H1 (cell line): Measurements from ENCODE around the gene CLEC16A. TPM values are rescaled to one million over a fixed set of nuclear protein-coding genes. Genes with fewer than 3 reads are reported as not detected.

Experiments
- CHD2 ChIP-seq: IDR thresholded peaks from 2 replicates; pipeline ENCODE4 v1.6.1; 2012; ENCODE audit warnings: low read length, improper control_type of control experiment
- CHD7 ChIP-seq: fragments of 300-600 bp; sonication (generic); IDR thresholded peaks from 2 replicates; pipeline ENCODE4 v1.7.1; 2012; ENCODE audit warnings: low read length, moderate library complexity, mild to moderate bottlenecking, inconsistent platforms; ENCODE audit not compliant: insufficient replicate concordance
- EP300 ChIP-seq, 2 experiments: IDR thresholded peaks; 1 replicate in 1 of 2; 2 replicates in 1 of 2; pipeline ENCODE4 v1.6.1; 2011 to 2012; ENCODE audit warnings: low read depth in 2 of 2, low read length in 2 of 2, mild to moderate bottlenecking in 2 of 2, borderline replicate concordance in 1 of 2, inconsistent platforms in 1 of 2, moderate library complexity in 1 of 2
- POU5F1 ChIP-seq: IDR thresholded peaks from 2 replicates; pipeline ENCODE4 v1.6.1; 2011; ENCODE audit warnings: low read depth, mild to moderate bottlenecking, low read length, moderate library complexity
- SAP30 ChIP-seq: fragments of 300-600 bp; sonication (generic); IDR thresholded peaks from 2 replicates; pipeline ENCODE4 v1.7.1; 2012; ENCODE audit warnings: low read length, moderate library complexity, mild to moderate bottlenecking, inconsistent platforms; ENCODE audit not compliant: insufficient read depth, insufficient replicate concordance
- SIN3A ChIP-seq, 2 experiments: IDR thresholded peaks in 1 of 2; conservative IDR thresholded peaks in 1 of 2; 2 replicates each; pipeline ENCODE4 v1.6.1; 2011 to 2012; ENCODE audit warnings: low read length in 2 of 2, improper control_type of control experiment in 1 of 2, low read depth in 1 of 2, mild to moderate bottlenecking in 1 of 2
- TBP ChIP-seq: IDR thresholded peaks from 2 replicates; pipeline ENCODE4 v1.6.1; 2011; ENCODE audit warnings: low read depth, low read length, improper control_type of control experiment
- TEAD4 ChIP-seq: IDR thresholded peaks from 2 replicates; pipeline ENCODE4 v1.6.1; 2012; ENCODE audit warnings: low read depth, low read length, inconsistent platforms, mixed read lengths
- polyA plus RNA-seq, 7 experiments: library from polyadenylated mRNA; depleted of rRNA in 3 of 7; stranded (reverse) in 5 of 7; unstranded in 2 of 7; fragments of >200 nt in 5 of 7; fragments of 200-250 nt in 2 of 7; gene quantifications; 1 replicate in 5 of 7; 2 replicates in 1 of 7; 4 replicates in 1 of 7; pipeline versions ENCODE4 v1.2.1 to v1.2.3, GENCODE V29; 2011 to 2013; ENCODE audit warnings: missing spikeins in 2 of 7, mixed read lengths in 2 of 7
- total RNA-seq: library from RNA; stranded (reverse); fragmentation: NEBNext Ultra II Directional; extraction: Animal tissue kit (Norgen Biotek cat#: 25700); gene quantifications from 2 replicates; pipeline ENCODE4 v1.2.1, GENCODE V29; 2021

Gene CLEC16A
- total and polyA plus RNA-seq, 2 of the 8 experiments (the other 6 are each of a cell fraction or from before 2014, with no cell fraction given) = 7.6 to 19.3 TPM

- TF ChIP-seq CHD7 = no peak
- TF ChIP-seq TEAD4 = no peak
- TF ChIP-seq SAP30 = no peak
- TF ChIP-seq SIN3A (conservative IDR thresholded peaks at IDR 0.05 in 1 of 2, IDR thresholded peaks at IDR 0.05 in 1 of 2; ENCODE audit: low read depth in 1 of 2, low read length in 2 of 2) = no peak
- TF ChIP-seq EP300 (IDR thresholded peaks at IDR 0.05; ENCODE audit: borderline replicate concordance in 1 of 2, low read depth in 2 of 2, low read length in 2 of 2) = no peak
- no peak for TF ChIP-seq POU5F1
- TF ChIP-seq CHD2 = no peak
- TF ChIP-seq TBP = no peak
- TF ChIP-seq, all 59 proteins: peak for 0
Observed at GRCh38 chr16:11219178-11219577, 274.8 kb downstream of the CLEC16A start (continued).
